ENCODE measurements around the gene EIF4E1B.

The EIF4E1B gene

DNA sequence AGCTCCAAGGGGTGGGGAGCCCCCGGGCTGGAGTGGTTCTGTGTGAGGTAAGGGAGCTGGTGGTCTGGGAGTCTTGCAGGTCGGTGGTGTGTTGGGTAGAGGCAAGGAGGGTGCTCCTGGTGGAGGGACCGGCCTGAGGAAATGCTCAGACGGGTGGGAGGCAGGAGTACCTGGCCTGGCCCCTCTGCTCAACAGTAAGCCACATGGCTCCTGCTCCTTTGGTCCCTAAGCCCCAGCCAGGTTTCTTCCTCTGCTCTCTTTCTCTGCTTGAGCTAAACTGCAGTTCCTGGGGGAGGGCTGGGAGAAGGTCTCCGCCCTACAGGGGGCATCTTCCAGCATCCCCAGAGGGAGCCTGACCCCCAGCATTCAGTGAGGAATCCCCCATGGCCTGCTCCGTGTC lies 34.0 kb downstream of the EIF4E1B start:
- DNase-seq (ENCODE audit: low read depth) = no peak

DNA sequence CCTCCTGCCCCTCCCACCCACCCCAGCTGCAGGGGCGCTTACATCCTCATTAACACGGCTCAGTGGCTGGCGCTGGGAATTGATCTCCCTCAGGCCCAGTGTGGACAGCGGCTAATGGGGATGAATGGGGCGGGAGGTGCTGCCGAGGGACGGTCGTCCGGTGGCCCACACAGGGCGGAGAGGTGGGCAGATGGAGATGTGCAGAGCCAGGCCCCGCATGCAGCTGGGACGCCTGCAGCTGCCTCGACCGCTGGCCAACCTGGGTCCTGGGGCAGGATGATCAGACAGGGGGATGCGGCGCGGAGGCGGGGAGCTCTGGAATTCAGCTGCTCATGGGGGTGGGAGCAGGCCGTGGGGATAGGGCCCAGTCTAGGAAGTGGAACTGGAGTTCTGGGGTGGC lies 34.4 kb downstream of the EIF4E1B start:
- DNase-seq (ENCODE audit: low read depth) = no peak

DNA sequence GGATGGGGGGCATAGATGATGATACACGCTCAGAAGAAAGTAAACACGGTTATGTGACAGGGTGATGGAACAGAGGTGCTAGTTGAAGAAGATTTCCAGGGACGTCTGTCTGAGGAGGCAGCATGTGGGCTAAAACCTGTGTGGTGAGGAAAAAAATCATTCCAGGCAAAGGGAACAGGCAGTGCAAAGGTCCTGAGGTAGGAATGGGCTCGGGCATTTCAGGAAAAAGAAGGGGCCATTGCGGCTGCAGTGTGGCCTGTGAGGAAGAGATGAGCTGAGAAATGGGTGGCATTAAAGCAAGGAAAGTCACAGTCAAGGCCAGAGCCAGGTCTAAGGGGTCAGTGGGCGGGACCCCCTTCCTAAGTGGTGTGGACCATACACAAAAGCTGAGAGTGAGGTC lies 35.0 kb downstream of the EIF4E1B start:
- DNase-seq (ENCODE audit: low read depth) = no peak

DNA sequence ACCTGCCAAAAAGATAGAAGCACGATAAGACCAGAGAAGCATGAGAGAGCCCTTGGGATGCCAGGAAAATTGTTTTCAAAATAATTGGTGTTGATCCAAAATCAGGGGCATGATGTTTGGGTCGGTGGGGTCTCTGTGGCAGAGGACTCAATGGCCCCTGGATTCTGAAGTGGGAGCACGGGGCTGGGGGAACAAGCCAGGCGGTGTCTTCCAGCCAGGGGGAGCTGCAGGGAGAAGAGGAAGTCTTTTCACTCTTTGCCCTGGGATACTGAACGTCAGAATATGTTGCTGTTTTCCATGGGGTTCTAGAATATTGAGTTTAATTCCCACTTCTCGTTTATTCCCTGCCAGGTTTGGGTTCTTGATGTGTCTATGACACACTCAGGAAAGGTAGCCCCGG lies 37.2 kb downstream of the EIF4E1B start:
- DNase-seq (ENCODE audit: low read depth) = no peak

DNA sequence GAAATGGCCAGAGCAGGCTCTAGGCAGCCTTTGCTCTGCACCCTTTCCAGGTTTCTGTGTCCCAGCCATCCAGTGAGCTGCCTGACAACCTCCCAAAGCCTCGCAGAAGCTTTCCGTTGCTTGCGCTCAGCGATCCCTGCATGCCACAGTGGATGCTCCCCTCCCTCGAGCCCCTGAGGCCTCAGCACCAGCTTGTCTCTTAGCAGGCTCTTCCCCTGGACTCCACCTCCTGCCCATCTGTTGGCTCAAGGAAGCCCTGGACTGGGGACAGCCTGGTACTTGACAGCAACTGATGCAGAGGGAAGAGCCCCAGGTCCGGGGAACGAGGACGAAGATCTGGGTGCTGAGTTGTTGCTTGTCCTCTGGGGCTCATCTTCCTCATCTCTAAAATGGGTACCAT lies 40.0 kb downstream of the EIF4E1B start:
- no peak for DNase-seq (ENCODE audit: low read depth)

DNA sequence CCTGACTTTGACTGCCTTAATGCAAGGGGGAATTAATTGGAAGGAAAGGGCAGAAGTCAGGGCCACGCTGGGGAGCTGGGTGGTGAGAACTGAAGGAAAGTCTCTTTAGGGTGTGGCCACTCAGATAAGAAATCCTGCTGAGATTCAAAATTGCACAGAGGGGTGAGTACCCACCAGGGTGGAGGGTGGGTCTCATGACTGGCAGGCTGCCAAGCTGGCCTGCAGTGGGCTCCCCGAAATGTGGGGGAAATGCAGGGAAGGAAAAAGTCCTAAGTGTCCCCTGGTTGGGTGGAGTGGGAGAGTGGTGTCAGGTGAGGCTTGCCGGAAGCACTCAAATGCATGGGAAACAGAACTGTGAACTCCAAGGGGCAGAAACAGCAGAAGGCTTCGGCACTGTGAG lies 40.9 kb downstream of the EIF4E1B start:
- DNase-seq (ENCODE audit: low read depth) = no peak

DNA sequence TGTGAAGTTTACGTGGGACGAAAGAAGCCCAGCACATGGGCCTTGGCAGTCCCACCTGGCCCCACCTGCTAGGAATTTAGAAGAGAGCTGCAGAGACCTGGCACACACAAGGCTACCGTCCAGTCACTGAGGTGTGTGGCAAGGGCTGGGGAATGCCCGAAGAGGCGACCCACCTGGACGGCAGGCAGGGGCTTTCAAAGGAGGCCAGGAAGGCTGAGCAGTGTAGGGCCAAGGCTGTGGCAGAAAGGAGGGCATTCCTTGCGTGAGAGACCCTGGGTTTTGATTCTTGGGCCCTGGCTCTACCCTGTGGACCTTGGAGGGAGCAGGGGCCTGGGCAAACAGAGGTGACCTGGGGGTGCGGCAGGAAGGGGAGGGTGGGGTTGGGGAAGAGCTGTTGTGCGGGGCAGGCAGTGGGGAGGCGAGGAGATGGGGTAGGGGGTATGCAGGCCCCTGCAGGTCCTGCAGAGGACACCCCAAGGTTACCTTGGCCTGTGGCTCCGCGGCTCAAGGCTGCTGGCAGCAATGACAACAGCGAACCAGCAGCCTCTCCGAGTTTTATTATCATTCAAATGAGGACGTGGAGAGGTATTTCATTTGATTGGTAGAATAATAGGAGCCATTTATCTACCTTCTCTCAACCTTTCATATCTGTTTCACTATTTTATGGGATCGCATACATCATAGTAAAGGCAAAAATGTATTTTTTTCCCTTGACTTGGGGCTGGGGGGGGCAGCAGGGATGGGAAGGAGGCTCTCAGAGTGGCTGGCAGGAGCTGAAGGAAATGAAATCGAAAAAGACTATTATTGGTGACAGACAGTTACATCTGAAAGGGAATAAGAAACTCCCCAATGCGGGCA lies 41.6 kb downstream of the EIF4E1B start:
- no peak for DNase-seq (ENCODE audit: low read depth)

DNA sequence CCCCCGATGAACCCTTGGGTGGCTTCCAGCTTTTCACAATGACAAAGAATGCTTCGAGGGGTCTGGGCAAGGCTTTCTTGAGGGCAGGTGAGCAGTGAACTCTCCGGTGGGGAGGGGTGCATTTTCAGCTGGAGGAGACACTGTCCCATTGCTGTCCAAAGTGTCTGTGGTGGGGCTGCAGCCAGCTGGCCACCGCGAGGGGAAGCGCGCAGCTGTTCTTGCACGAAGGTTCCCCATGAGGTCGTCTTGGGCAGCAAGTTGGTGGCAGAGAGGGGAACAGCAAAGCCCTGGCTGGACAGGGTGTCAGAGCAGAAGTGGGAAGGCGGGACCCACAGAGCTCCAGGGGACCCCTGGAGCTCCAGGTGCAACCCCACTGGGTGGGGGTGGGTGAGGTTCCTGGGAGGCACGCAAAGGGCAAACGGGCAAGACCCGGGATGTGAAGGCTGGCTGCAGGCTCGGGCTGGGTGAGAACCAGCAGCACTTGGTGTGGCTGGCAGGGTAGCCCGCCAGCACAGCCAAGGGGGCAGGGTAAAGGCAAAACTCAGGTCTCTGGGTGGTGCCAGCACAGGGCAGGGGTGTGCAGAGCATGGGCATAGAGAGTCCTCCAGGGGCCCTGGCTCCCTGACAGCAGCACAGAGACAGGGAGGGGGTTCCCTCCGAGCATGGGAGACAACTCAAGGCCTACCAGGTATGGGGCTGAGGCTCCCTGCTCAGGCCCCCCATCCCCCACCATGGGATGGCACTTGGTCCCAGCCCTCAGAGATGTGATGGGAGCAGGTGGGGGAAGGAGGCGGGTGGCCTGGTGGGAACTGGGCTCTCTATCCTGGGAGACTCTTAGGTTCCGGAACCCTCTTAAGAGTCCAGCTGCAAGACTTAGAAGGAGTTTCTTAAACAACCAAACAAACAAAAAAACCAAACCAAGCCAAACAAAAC lies 43.4 kb downstream of the EIF4E1B start:
- no peak for DNase-seq (ENCODE audit: low read depth)

DNA sequence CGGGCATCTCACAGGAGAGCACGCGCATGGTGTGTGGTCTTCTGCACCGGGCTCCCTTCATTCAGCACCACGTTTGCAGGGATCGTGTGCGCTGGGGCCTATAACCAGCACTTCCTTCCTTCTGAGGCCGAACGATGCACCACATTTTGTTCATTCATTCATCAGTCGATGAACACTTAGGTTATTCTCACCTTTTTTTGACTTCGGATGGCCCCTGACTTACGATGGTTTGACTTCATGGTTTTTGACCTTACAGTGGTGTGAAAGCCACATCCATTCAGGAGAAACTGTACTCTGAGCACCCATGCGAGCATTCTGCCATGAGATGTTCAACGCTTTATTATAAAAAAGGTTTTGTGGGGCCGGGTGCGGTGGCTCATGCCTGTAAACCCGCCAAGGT lies 44.3 kb downstream of the EIF4E1B start:
- no peak for DNase-seq (ENCODE audit: low read depth)

DNA sequence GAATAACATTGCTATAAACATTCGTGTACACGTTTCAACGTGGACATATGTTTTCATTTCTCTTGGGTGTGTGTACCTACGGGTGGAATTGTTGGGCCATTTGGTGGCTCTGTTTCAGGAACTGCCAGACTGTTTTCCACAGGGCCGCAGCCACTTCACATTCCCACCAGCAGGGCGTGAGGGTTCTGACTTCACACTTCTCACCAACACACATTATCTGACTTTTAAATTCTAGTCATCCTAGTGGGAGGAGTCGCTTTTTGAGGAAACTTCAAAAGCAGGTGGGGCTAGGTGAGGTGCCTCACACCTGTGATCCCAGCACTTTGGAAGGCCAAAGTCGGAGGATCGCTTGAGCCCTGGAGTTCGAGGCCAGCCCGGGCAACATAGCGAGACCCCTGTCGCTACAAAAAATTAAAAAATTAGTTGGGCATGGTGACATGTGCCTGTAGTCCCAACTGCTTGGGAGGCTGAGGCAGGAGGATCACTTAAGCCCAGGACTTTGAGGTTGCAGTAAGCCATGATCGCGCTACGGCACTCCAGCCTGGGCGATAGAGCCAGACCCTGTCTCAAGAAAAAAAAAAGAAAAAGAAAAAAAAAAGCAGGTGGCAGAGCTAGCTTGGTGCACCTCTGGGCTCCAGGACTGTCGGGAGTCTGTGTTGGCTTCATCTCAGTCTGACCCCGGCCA lies 45.3 kb downstream of the EIF4E1B start:
- DNase-seq (ENCODE audit: low read depth) = no peak

DNA sequence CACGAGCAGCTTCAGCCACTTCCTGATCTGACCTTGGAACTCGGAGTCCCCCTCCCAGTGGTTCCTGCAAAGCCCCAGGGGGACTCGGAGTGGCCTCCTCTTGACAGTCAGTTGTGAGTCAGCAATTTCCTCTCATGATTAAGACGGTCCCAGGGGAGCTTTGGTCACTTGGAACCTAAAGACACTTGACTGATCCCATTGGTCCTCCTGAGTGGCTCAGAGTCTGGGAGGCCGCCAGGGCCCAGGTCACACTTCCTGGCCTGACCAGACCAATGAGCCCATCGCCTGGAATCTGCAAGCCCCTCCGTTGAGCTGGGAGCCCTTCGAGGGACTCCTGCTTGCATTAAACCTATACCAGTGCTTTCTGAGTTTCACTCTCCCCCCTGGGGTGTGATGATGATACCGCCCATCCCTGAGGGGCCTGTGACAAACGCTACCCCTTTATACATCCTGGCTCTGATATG lies 45.9 kb downstream of the EIF4E1B start:
- no peak for DNase-seq (ENCODE audit: low read depth)

DNA sequence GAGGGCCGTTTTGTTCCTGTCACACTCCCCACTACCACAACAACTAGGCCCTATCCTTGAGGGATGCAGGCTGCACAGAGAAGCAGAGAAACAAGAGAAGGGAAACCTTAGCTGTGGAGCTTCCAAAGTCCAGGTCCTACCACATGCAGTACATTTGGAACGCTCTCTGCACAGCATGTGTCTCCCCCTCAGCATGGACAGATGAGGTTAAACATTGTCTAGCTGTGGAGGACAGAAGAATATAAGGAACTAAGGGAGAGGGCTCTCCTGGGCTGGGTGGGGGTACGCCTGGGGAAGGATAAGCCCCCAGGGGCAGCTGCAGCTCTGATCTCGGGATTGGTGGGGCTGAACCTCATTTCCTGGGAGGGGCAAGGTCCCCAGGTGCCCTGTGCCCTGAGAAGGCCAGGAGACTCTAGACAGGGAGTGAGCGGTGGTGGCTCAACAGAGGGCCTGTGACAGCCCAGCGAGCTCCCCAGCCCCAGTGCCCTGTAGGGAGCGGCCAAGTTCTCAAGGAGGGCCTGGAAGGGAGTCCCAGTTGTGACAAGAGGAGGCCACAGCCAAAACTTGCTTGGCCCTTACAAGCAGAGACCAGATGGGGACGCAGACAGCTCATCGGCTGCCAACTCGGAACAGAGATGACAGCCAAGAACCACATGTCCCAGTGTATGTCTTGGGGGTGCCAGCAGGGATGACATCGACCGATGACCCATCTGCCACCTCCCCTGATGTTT lies 46.9 kb downstream of the EIF4E1B start:
- DNase-seq (ENCODE audit: low read depth) = no peak

DNA sequence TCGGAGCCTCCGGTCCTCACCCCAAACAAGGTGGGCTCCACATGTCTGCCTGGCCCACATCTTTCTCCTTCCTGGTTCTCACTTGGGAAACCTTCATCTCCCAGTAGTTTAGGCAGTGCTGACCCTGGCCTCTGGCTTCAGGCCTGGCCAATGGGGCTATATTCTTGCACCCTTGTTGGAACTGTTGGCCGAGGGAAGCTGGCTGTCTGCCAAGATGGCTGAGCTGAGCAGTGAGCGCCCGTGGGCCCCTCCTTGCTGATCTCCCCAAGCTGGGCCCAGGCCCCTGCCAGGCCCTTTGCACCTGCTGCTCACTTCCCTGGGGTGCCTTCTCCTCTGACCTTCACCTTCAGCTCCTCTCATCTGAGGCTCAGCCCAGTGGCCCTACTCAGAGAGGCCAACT lies 48.1 kb downstream of the EIF4E1B start:
- DNase-seq (ENCODE audit: low read depth) = no peak

DNA sequence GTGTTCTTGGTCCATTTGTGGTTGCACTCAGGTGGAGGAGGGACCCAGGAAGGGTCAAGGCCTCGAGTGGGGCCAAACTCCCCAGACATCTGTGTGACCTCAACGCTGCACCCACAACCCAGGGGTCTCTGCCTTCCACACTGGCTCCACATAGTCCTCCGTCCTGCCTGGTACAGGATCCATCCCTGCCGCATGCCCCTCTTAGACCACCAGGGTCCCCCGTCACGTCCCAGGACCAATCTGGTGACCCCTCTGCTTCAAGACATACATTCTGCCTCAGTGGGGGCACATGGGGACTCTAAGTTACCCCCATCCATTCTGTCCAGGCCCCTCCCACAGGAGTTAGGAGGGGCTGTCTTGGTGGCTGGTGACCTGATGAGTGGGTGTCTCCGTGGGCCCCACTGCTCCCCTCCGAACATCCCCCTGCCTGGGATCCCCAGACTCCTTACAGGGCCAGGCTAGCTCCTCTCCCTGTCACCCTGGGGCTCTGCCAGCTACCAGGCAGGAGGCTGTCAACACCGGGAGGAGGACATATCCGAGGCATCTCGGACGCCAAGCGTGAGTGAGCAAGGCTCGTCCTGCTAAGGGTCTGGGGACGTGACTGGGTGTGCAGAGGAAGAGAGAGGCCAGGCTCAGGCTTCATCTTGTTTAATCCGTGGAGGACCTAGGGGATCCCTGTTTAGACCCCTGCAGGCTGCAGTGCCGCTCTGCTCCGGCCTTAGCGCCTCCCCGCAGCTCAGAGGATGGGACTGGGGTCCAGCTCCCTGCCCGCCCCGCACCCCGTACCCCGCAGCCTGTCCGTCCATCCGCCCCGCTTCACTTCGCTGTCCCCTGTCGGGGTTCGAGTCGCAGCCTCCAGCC lies 49.1 kb downstream of the EIF4E1B start:
- DNase-seq (ENCODE audit: low read depth) = no peak

DNA sequence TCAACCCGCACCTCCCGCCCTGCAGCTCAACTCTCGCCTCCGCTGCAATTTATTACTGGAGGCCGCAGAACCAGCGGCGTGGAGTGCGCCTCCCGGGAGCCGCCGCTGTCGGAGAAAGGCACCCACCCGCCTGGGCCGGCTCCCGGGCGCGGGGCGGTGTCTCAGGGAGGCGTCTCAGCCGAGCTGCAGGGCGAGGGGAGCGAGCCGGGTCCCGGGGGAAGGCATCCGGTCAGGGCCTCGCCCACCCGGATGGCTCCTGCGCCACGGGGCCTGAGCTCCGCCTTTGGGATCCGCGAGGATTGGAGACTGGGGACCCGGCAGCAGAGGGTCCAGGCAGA lies 49.7 kb downstream of the EIF4E1B start:
- no peak for DNase-seq (ENCODE audit: low read depth)

DNA sequence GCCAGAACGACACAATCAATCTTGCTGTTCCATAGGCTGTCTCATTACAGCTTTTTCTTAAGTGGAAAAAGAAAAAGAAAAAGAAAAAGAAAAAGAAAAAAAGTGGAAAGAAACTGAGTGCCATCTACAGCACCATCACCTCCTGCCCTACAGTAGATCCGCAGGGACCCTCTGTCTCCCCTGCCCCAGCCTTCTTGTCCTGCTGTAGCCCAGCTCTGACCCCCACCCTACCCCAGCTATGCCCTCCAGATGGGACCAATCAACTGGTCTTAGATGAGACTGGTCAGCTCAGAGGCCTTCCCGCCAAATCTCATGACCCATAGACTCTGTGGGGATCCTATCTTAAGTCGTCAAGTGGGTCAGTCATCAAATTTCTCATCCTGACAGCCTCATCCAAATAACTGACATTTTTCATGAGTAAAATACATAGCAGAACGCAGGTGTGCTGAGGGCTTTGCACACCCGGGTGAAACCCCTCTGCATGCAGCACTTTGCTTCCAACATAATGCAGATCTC lies 51.6 kb downstream of the EIF4E1B start:
- DNase-seq (ENCODE audit: low read depth) = no peak

DNA sequence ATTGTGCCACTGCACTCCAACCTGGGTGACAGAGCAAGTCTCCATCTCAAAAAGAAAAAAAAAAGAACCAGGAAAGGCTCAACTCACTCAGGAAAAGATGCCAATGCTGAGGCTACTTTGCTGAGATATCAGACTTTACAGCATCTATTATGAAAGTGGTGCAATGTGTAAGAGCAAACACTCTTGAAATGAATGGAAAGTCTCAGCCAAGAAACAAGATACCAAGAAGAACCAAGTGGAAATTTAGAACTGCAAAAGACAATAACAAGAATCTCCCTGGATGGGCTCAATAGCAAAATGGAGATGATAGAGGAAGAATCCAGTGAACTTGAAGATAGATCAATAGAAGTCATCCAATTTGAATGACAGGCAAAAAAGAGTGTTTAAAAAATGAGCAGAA lies 54.5 kb downstream of the EIF4E1B start:
- no peak for DNase-seq (ENCODE audit: low read depth)

DNA sequence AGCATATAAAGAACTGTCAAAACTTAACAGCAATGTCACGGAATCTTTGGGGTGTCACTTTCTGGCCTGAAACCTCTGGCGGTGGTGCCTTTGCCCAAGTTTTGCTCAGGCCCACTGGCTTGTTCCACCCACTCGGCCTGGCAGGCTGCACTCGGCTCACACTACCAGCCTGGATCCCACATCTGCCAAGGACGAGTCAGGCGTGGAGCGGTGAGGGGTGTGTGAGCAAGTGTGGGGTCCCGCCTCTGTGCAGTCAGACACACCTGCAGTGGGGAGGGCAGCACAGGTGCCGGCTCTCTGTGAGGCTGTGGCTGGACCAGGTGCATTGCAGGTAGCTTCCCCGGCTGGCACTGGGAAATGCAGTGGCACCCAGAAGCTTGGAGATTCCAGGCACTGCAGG lies 56.8 kb downstream of the EIF4E1B start:
- DNase-seq (ENCODE audit: low read depth) = no peak

DNA sequence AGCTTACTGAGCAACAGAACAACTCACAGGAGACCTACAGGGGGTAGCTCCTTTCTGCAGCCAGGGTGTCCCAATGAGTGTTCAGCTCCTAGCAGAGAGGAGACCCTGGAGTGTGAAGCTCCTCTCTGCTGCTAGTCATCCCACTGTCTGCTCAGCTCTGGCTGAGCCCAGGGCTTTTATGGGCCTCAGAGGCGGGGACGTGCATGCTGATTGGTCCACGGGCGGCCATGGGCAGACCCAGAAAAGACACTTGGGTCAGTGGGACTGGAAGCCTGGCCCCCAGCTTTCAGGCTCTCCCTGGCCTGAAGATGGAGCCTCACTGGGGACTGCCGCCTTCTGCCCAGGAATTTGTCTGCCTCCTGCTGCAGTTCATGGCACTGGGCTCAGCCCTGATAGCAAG lies 57.4 kb downstream of the EIF4E1B start:
- no peak for DNase-seq (ENCODE audit: low read depth)

DNA sequence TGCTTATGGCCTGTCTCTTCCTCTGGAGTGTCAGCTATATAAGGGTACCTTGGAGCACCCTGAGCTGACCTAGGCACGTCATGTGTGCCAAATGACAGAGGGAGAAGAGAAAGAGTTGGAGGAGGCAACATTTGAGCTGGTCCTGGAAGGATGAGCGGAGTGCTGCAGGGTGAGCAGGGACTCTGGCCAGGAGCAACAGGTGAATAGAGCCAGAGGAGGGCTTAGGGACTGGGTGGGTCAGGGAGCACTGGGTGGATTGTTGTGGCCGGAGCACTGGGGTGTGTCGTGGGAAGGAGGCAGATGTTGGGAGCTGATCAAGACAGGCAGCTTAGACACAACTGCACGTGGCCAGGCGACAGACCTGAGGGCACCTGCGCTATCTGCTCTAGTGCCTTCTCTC lies 60.4 kb downstream of the EIF4E1B start:
- DNase-seq (ENCODE audit: low read depth) = no peak

DNA sequence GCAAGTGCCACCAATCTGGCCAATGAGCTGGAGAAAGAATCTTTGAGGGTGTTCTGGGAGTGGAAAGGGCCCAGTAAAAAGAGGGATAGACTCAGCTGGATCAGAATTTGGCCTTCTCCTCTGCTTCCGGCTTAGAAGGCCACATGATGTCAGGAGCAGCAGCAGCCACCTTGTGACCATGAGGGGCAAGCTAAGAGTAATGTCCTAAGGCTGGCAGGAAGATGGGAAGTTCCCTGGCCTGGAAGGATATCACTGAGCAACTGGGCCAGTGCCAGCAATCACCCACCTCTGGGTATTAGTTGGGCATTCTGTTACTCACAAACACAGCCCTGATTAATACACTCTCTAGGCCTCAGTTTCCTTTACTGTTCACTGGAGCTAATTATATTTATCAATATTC lies 61.0 kb downstream of the EIF4E1B start:
- DNase-seq (ENCODE audit: low read depth) = no peak
